B cell (primary cell): Measurements from ENCODE around the gene ASAP3. TPM values are rescaled to one million over a fixed set of nuclear protein-coding genes. Genes with fewer than 3 reads are reported as not detected.

Experiments
- ATAC-seq: fragments of 200-7000 bp; cut with Tn5 transposase; one replicate; pipeline ENCODE4 v1.10.0; 2021; ENCODE audit warnings: low read depth, mild to moderate bottlenecking, moderate number of reproducible peaks, moderate library complexity
- CTCF ChIA-PET: fragments of 350-600 bp; sonication (Branson Sonifier 250); formaldehyde crosslinking; loops from one replicate; lab custom pipeline; 2021; ENCODE audit warnings: antibody characterized with exemption, inconsistent platforms; lab: Charles Lee
- POLR2A ChIA-PET: fragments of 350-600 bp; sonication (Branson Sonifier 250); formaldehyde crosslinking; loops from one replicate; lab custom pipeline; 2021; ENCODE audit warnings: antibody characterized with exemption; lab: Charles Lee
- DNase-seq: peaks from one replicate; pipeline ENCODE4 v3.0.0; 2013
- H2AFZ ChIP-seq: 2 replicates; pipeline ENCODE4 v1.6.1; 2012; ENCODE audit warnings: mild to moderate bottlenecking, low read depth, low read length; ENCODE audit not compliant: insufficient read depth, poor library complexity, severe bottlenecking
- H3K27ac ChIP-seq, 2 donors: 1 replicate in 1 of 2; 2 replicates in 1 of 2; pipeline ENCODE4 v1.5.1; 2012 to 2013; ENCODE audit warnings: low read length in 2 of 2, mild to moderate bottlenecking in 2 of 2, moderate library complexity in 1 of 2
- H3K27me3 ChIP-seq, 4 experiments: fragments of 200-600 bp in 1 of 4; sonication (generic) in 1 of 4; replicated peaks in 1 of 4; 1 replicate in 2 of 4; 2 replicates in 2 of 4; pipeline versions ENCODE4 v1.6.1 to v1.7.0; 2013 to 2016; ENCODE audit warnings: low read length in 3 of 4, mild to moderate bottlenecking in 2 of 4, mixed read lengths in 1 of 4, moderate library complexity in 1 of 4; ENCODE audit not compliant: insufficient read depth in 4 of 4, control insufficient read depth in 3 of 4; ENCODE audit errors: control extremely low read depth in 1 of 4
- H3K36me3 ChIP-seq, 2 experiments: replicated peaks in 1 of 2; 1 replicate in 1 of 2; 2 replicates in 1 of 2; pipeline versions ENCODE4 v1.6.1 to v1.7.1; 2013; ENCODE audit warnings: low read length in 1 of 2; ENCODE audit not compliant: insufficient read depth in 2 of 2, control insufficient read depth in 1 of 2; ENCODE audit errors: control extremely low read depth in 1 of 2, extremely low read depth in 1 of 2
- H3K4me1 ChIP-seq, 2 donors: fragments of 200-600 bp in 1 of 2; sonication (generic) in 1 of 2; 1 replicate in 1 of 2; 2 replicates in 1 of 2; pipeline versions ENCODE4 v1.5.1 to v1.6.1; 2013 to 2017; ENCODE audit warnings: low read length in 2 of 2; ENCODE audit not compliant: control insufficient read depth in 2 of 2, insufficient read depth in 2 of 2
- H3K4me2 ChIP-seq: replicated peaks from 2 replicates; pipeline ENCODE3; 2012; ENCODE audit warnings: mild to moderate bottlenecking, low read depth, low read length; ENCODE audit not compliant: poor library complexity, severe bottlenecking
- H3K4me3 ChIP-seq, 5 experiments: fragments of 200-600 bp in 1 of 5; sonication (generic) in 1 of 5; 1 replicate in 3 of 5; 2 replicates in 2 of 5; pipeline versions ENCODE4 v1.5.1 to v1.7.0; 2011 to 2016; ENCODE audit warnings: low read length in 4 of 5, mild to moderate bottlenecking in 4 of 5, low read depth in 2 of 5, control low read depth in 1 of 5, moderate library complexity in 1 of 5; ENCODE audit not compliant: insufficient read depth in 1 of 5; ENCODE audit errors: control extremely low read depth in 1 of 5, extremely low read depth in 1 of 5
- H3K79me2 ChIP-seq: fragments of 200-600 bp; sonication (generic); one replicate; pipeline ENCODE4 v1.6.0; 2016; ENCODE audit warnings: low read length; ENCODE audit not compliant: control insufficient read depth, insufficient read depth
- H3K9ac ChIP-seq: fragments of 200-600 bp; sonication (generic); 2 replicates; pipeline ENCODE4 v1.6.1; 2017; ENCODE audit warnings: mild to moderate bottlenecking, low read length, moderate library complexity
- H3K9me3 ChIP-seq, 3 donors: one replicate each; pipeline versions ENCODE4 v1.6.1 to v1.7.1; 2013; ENCODE audit warnings: low read length in 2 of 3; ENCODE audit not compliant: control insufficient read depth in 2 of 3, insufficient read depth in 1 of 3; ENCODE audit errors: control extremely low read depth in 1 of 3
- H4K20me1 ChIP-seq: 2 replicates; pipeline ENCODE4 v1.6.0; 2012; ENCODE audit warnings: mild to moderate bottlenecking, low read length; ENCODE audit not compliant: insufficient read depth, control insufficient read depth, poor library complexity, severe bottlenecking
- H3K27ac Mint-ChIP-seq: one replicate; pipeline ENCODE4 v1.8.0; 2021; ENCODE audit warnings: mixed read lengths
- H3K27me3 Mint-ChIP-seq: one replicate; pipeline ENCODE4 v1.8.0; 2021; ENCODE audit warnings: mixed read lengths
- H3K4me1 Mint-ChIP-seq: one replicate; pipeline ENCODE4 v1.8.0; 2021; ENCODE audit warnings: mixed read lengths
- H3K4me3 Mint-ChIP-seq: one replicate; pipeline ENCODE4 v1.8.0; 2021; ENCODE audit warnings: mixed read lengths
- H3K9me3 Mint-ChIP-seq: one replicate; pipeline ENCODE4 v1.8.0; 2022; ENCODE audit warnings: mixed read lengths; ENCODE audit not compliant: insufficient read depth
- EZH2 ChIP-seq: IDR thresholded peaks from 2 replicates; pipeline ENCODE4 v1.6.1; 2012; ENCODE audit warnings: borderline replicate concordance, low read depth, mild to moderate bottlenecking, moderate library complexity, low read length; ENCODE audit not compliant: insufficient read depth, poor library complexity, severe bottlenecking
- WGBS: methylation state at CpG from one replicate; pipeline ENCODE4 v1.1.5; 2013; ENCODE audit warnings: missing lambda C conversion rate; ENCODE audit not compliant: insufficient coverage; 5-methylcytosine and 5-hydroxymethylcytosine counted together
- intact Hi-C: fragments of 100-400 bp; cut with micrococcal nuclease; formaldehyde crosslinking; loops from one replicate; pipeline ENCODE4 v1.10.0; 2022
- polyA plus RNA-seq: library from polyadenylated mRNA; depleted of rRNA; stranded (reverse); fragments of >200 nt; gene quantifications from 2 replicates; pipeline ENCODE4 v1.2.3, GENCODE V29; 2012
- total RNA-seq, 2 donors: library from RNA; stranded (reverse); fragments of 120-200 nt in 1 of 2; gene quantifications; 1 replicate in 1 of 2; 2 replicates in 1 of 2; pipeline versions ENCODE4 v1.2.3 to v1.2.4, GENCODE V29; 2013 to 2022
- TF ChIP-seq, protein P1 (sequence below): fragments of 200-600 bp; IDR thresholded peaks from one replicate; pipeline ENCODE4 v1.8.0; 2022; ENCODE audit warnings: antibody characterized with exemption, mild to moderate bottlenecking

ASAP3 gene
- total and polyA plus RNA-seq, 2 donors (not counting 1 experiment from before 2014, with no cell fraction given) = 2.9 to 11.0 TPM

DNA sequence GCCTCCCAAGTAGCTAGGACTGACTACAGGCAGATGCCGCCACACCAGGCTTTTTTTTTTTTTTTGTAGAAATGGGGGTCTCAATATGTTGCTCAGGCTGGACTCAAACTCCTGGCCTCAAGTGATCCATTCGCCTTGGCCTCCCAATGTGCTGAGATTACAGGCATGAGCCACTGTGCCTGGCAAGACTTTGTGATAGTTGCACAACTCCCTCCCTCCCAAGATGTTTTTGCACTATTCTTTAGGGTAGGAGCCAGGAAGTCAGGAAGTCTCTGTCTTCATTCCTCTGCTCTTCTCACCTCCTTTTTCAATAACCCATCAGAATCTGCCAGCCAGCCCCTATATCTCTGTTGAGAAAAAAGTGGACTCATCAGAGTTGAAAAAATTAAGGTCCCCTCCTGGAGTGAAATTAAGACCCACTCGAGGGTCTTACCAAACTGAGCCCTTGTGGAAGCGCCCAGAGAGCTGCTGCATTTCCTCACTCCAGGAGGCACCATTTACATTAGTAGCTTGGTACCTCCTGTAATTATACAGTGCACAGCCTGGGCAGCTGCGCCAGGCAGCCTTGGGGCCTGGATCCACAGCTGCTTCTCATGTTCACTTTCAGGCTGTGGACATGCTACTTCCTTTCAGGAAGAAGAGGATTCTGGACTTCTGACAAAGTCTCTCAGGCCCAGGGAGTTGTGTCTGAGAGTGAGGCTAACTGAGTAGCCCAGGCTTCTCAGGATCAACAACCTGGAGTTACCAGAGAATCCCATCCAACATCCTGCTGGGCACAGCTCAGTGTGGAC is 83.5 kb downstream of the ASAP3 start:
- ATAC-seq (no peak), DNase-seq (no peak)
- H3K4me2 ChIP-seq = no peak overlapping the region
- H3K9me3 Mint-ChIP-seq = no peaks in the 10 kb centered on the region
- peaks cover 4% of the 10 kb centered on the region for H3K4me1 Mint-ChIP-seq
- H3K4me3 Mint-ChIP-seq = no peak overlapping the region
- no peak overlapping the region for H3K9ac ChIP-seq
- no peaks in the 10 kb centered on the region for H3K36me3 ChIP-seq
- no peaks in the 10 kb centered on the region for H4K20me1 ChIP-seq
- TF ChIP-seq, protein P1, sequence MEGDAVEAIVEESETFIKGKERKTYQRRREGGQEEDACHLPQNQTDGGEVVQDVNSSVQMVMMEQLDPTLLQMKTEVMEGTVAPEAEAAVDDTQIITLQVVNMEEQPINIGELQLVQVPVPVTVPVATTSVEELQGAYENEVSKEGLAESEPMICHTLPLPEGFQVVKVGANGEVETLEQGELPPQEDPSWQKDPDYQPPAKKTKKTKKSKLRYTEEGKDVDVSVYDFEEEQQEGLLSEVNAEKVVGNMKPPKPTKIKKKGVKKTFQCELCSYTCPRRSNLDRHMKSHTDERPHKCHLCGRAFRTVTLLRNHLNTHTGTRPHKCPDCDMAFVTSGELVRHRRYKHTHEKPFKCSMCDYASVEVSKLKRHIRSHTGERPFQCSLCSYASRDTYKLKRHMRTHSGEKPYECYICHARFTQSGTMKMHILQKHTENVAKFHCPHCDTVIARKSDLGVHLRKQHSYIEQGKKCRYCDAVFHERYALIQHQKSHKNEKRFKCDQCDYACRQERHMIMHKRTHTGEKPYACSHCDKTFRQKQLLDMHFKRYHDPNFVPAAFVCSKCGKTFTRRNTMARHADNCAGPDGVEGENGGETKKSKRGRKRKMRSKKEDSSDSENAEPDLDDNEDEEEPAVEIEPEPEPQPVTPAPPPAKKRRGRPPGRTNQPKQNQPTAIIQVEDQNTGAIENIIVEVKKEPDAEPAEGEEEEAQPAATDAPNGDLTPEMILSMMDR = no peak
- no peak for TF ChIP-seq EZH2
- CTCF ChIA-PET = no interaction called here
- no peaks in the 10 kb centered on the region for H3K79me2 ChIP-seq
- POLR2A ChIA-PET = no interaction called here
- intact Hi-C loops = loop anchor here (5.0 kb wide), 2 partner anchors 83 to 183 kb away; partner anchors contain the start of gene HTR1D
- peaks cover 0 to 3% (median 1%) of the 10 kb centered on the region in 4 experiments for H3K27me3 ChIP-seq
- no peak overlapping the region for H3K27ac ChIP-seq
- H3K9me3 ChIP-seq = no peaks in the 10 kb centered on the region
- peaks cover 16% of the 10 kb centered on the region for H3K27me3 Mint-ChIP-seq
- H2AFZ ChIP-seq = no peak overlapping the region
- WGBS = 100% methylated on average over 4 of the region's 5 CpGs
- H3K4me1 ChIP-seq = peaks cover 0 to 5% of the 10 kb centered on the region in 2 donors
- no peak overlapping the region for H3K27ac Mint-ChIP-seq
- no peak overlapping the region for H3K4me3 ChIP-seq

DNA sequence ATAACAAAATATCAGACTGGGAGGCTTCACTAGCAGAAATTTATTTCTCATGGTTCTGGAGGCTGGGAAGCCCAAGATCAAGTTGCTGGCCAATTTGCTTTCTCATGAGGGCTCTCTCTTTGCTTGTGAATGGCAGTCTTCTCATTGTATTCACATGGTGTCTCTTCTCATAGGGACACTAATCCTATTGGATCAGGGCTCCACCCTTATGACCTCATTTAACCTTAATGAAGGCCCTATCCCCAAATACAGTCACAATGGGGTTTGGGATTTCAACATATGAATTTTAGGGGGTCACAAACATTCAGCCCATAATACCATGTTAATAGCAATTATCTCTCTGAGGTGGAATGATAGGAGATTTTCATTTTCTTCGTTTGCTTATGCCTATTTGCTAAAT is 84.8 kb downstream of the ASAP3 start:
- ATAC-seq = no peak
- Mint-ChIP-seq H3K4me1 (peaks cover 3% of the 10 kb centered on the region), H3K27me3 (peaks cover 22% of the 10 kb centered on the region), H3K27ac (no peak overlapping the region), H3K4me3 (no peak overlapping the region), H3K9me3 (no peaks in the 10 kb centered on the region)
- no peaks in the 10 kb centered on the region for H3K9me3 ChIP-seq
- ChIA-PET POLR2A (no interaction called here), CTCF (no interaction called here)
- H3K36me3 ChIP-seq = no peaks in the 10 kb centered on the region
- H3K4me1 ChIP-seq = peaks cover 0 to 5% of the 10 kb centered on the region in 2 donors
- no peak overlapping the region for H3K9ac ChIP-seq
- no peak overlapping the region for H3K27ac ChIP-seq
- H3K27me3 ChIP-seq = peaks cover 0 to 3% (median 0%) of the 10 kb centered on the region in 4 experiments
- H4K20me1 ChIP-seq = no peaks in the 10 kb centered on the region
- no peaks in the 10 kb centered on the region for H3K79me2 ChIP-seq
- no peak for DNase-seq
- intact Hi-C loops = no loop called here
- no peak overlapping the region for H3K4me2 ChIP-seq
- H2AFZ ChIP-seq = no peak overlapping the region
- no peak overlapping the region for H3K4me3 ChIP-seq
- no CpG with 5 or more reads among the region's 1 CpG for WGBS
- no peak for TF ChIP-seq EZH2
- TF ChIP-seq, protein P1 = no peak
